ENCODE measurements around the gene HSPA4.

- TF ChIP-seq POLR2AphosphoS5 (IDR thresholded peaks at IDR 0.05) (no peak), POLR2A (IDR thresholded peaks at IDR 0.05) (no peak)
- TF ChIP-seq, protein P1, sequence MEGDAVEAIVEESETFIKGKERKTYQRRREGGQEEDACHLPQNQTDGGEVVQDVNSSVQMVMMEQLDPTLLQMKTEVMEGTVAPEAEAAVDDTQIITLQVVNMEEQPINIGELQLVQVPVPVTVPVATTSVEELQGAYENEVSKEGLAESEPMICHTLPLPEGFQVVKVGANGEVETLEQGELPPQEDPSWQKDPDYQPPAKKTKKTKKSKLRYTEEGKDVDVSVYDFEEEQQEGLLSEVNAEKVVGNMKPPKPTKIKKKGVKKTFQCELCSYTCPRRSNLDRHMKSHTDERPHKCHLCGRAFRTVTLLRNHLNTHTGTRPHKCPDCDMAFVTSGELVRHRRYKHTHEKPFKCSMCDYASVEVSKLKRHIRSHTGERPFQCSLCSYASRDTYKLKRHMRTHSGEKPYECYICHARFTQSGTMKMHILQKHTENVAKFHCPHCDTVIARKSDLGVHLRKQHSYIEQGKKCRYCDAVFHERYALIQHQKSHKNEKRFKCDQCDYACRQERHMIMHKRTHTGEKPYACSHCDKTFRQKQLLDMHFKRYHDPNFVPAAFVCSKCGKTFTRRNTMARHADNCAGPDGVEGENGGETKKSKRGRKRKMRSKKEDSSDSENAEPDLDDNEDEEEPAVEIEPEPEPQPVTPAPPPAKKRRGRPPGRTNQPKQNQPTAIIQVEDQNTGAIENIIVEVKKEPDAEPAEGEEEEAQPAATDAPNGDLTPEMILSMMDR (IDR thresholded peaks at IDR 0.05): no peak
Measured at GRCh38 chr5:133132717-133133116, 80.9 kb downstream of the HSPA4 start.
